Measurements from ENCODE around the gene TMEM259.

DNA sequence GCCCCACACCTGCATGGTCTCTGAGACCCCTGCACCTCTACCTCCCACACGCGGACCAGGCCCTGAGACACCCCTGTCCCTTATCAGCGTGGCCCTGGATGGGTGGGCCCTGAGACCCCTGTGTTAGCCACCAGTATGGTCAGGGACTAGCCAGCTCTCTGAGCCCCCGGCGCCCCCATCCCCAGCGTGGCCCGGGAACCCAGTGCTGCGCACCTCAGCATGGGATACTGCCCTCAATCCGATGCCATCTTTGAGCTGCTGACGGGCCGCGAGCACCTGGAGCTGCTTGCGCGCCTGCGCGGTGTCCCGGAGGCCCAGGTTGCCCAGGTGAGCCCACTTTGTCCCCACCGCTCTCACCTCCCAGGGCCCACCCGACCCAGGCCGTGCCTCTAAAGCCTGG, 41.1 kb upstream of the TMEM259 start:
- TF ChIP-seq, protein P1, sequence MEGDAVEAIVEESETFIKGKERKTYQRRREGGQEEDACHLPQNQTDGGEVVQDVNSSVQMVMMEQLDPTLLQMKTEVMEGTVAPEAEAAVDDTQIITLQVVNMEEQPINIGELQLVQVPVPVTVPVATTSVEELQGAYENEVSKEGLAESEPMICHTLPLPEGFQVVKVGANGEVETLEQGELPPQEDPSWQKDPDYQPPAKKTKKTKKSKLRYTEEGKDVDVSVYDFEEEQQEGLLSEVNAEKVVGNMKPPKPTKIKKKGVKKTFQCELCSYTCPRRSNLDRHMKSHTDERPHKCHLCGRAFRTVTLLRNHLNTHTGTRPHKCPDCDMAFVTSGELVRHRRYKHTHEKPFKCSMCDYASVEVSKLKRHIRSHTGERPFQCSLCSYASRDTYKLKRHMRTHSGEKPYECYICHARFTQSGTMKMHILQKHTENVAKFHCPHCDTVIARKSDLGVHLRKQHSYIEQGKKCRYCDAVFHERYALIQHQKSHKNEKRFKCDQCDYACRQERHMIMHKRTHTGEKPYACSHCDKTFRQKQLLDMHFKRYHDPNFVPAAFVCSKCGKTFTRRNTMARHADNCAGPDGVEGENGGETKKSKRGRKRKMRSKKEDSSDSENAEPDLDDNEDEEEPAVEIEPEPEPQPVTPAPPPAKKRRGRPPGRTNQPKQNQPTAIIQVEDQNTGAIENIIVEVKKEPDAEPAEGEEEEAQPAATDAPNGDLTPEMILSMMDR (IDR thresholded peaks at IDR 0.05): no peak
- no peak for TF ChIP-seq POLR2A (IDR thresholded peaks at IDR 0.05)

All from esophagus squamous epithelium (tissue), 4 donors.